ENCODE data around the gene SCFD2.

DNA sequence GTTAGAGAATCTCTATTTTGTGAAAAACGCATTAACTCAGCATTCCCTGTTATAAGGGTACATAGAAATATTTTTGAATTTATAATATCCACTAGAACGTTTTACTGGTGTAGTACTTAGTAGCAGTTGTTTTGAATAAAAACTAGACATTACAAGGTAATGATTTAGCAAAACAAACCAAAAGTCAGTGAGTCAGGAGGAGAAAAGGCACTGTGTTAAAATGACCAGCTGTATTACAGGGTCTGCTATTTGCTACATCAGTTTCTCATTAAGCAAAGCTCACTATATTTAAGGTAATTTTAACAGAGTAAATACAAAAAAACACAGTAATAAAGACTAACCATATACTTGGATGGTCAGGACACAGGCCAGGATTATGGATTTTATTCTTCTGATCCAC lies 351.0 kb downstream of the SCFD2 start:
- TF ChIP-seq, protein P1, sequence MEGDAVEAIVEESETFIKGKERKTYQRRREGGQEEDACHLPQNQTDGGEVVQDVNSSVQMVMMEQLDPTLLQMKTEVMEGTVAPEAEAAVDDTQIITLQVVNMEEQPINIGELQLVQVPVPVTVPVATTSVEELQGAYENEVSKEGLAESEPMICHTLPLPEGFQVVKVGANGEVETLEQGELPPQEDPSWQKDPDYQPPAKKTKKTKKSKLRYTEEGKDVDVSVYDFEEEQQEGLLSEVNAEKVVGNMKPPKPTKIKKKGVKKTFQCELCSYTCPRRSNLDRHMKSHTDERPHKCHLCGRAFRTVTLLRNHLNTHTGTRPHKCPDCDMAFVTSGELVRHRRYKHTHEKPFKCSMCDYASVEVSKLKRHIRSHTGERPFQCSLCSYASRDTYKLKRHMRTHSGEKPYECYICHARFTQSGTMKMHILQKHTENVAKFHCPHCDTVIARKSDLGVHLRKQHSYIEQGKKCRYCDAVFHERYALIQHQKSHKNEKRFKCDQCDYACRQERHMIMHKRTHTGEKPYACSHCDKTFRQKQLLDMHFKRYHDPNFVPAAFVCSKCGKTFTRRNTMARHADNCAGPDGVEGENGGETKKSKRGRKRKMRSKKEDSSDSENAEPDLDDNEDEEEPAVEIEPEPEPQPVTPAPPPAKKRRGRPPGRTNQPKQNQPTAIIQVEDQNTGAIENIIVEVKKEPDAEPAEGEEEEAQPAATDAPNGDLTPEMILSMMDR (IDR thresholded peaks at IDR 0.05): no peak
- TF ChIP-seq POLR2A (IDR thresholded peaks at IDR 0.05): no peak
